GM15510 (cell line): Measurements from ENCODE around the gene PARVG.

Source experiments
- POLR2A ChIP-seq: IDR thresholded peaks from 3 replicates; pipeline ENCODE4 v1.6.1; 2011; ENCODE audit warnings: borderline replicate concordance; ENCODE audit not compliant: insufficient read length; ENCODE audit errors: extremely low read depth

PARVG gene

DNA sequence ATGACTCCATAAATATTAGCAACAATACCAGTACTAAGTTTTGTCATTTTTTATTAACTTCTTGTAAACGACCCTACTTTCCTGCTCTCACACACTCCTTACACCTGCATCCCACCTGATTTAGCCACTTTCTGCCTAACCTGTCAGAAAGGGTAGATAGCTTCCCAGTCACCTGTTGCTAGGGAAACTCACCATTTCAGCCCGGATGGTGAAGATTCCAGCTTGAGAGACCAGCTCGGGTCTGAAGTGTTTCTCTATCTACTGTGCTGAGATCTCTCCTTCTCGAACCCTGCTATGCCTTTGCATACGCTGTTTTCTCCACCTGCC, at the start of gene PARVG:
TSS of gene PARVG (plus strand) at position 220 of the 327 bp plus-strand sequence. CDS start 2,405 bp downstream, outside the sequence.
- TF ChIP-seq POLR2A, result no peak

- TF ChIP-seq POLR2A, result no peak
Measured at GRCh38 chr22:44131412-44131811, 49.3 kb upstream of the PARVG start.

- no peak for TF ChIP-seq POLR2A
Measured at GRCh38 chr22:44131989-44132685, 48.6 kb upstream of the PARVG start.

GRCh38 chr22:44132724-44133123, 48.0 kb upstream of the PARVG start:
- TF ChIP-seq POLR2A, result no peak

DNA sequence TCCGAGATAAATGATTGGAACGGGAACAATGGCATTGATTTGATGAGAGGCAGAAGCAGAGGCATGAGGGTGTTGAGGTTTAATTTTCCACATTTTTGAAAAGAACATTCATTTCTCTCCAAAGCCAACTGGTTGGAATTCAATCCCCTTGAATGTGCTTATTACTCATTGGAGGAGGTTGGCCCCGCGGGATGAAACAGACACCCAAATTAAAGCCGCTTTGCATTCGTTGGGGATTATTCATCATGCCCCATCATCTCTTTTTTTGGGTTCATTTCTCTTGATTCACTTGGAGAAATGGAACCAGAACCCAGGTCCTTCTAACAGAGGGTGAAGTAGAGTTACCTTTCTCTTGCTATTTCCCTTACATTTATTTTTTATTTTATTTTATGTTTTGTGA, 47.6 kb upstream of the PARVG start:
- TF ChIP-seq POLR2A, result no peak

- no peak for TF ChIP-seq POLR2A
Measured at GRCh38 chr22:44133901-44134571, 46.7 kb upstream of the PARVG start.

DNA sequence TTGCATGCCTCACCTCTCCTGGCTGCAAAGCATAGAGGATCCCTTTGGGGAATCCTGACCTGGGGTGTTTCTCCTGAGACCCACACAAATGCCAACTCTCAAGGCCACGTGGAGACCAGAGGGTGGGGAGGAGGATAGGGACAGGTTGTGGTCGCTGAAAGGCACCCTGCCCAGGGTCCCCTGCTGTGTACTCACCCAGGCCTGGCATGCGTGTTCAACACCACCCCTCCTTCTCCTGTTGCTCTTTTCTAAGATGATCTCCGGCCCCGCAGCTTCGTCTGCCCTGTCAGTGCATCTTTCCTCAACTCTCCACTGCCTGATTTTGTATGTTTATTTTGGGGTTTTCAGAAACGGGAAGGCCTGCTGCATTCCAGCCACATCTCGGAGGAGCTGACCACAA, 44.6 kb upstream of the PARVG start:
- no peak for TF ChIP-seq POLR2A

DNA sequence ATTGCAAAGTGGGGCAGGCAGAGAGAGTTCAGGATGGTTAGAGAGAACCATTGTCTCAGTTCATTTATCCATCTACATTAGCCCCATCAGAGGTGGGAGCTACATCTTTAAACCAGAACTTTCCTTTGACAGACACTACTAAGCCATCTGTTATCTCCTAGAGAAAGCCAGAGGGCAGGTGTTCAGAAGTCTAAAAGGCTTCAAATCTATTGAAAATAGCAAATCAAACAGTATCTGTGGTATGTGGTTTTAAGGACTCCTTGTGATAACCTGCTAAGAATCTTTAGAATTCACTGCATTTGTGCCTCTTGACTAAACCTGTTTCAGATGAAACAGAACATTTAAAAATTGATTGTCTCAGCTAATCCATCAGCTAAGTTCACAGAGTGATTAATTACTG, 43.9 kb upstream of the PARVG start:
- TF ChIP-seq POLR2A, result no peak

DNA sequence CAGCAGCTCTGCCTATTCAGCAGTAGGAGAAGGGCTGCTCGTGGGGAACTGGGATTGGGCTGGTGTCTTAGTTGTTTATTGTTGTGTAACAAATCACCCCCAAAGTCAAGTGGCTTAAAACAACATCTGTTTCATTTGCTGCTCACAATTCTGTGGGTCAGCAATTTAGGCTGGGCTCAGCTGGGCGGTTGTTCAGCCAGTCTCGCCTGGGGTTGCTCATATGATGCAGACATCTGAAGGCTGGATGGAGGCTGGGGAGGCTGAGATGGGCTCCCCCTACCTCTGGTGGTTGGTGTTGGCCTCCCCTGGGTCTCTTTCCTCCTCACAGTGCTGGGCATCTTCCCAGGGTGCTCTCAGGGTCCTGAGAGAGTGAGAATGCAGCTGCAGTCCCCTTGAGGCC, 43.3 kb upstream of the PARVG start:
- TF ChIP-seq POLR2A, result no peak

- TF ChIP-seq POLR2A, result no peak
Measured at GRCh38 chr22:44139773-44140172, 41.0 kb upstream of the PARVG start.

- no peak for TF ChIP-seq POLR2A
Measured at GRCh38 chr22:44142421-44143104, 38.2 kb upstream of the PARVG start.

- no peak for TF ChIP-seq POLR2A
Measured at GRCh38 chr22:44143105-44143474, 37.6 kb upstream of the PARVG start.

GRCh38 chr22:44143579-44143978, 37.1 kb upstream of the PARVG start:
- no peak for TF ChIP-seq POLR2A

GRCh38 chr22:44144046-44144569, 36.6 kb upstream of the PARVG start:
- TF ChIP-seq POLR2A, result no peak

- no peak for TF ChIP-seq POLR2A
Measured at GRCh38 chr22:44145544-44145943, 35.2 kb upstream of the PARVG start.
